ENCODE results near the gene KIR3DL3. TPM values are rescaled to one million over a fixed set of nuclear protein-coding genes. Genes with fewer than 3 reads are reported as not detected.
"Not testable (repeated sequence)": the region's sequence is repeated elsewhere in the genome, so short reads cannot be mapped to it uniquely, and the experiment has no call there.

KIR3DL3 gene
- not detected in 2 replicates for total RNA-seq (2014; rRNA removed; shearing (Covaris generic))

GRCh38 chr19:54724142-54724541, at the start of gene KIR3DL3:
KIR3DL3 (plus strand) TSS chr19:54724442; CDS start chr19:54724497, 55 bp downstream.
- Histone ChIP-seq H3K9me3 (replicated peaks) (no peaks in the 10 kb centered on the region), H3K27ac (no peak within 1 kb of the TSS), H3K27me3 (no peaks in the 10 kb centered on the region), H3K4me1 (no peaks in the 10 kb centered on the region), H3K4me3 (no peak within 1 kb of the TSS), H3K36me3 (no peaks in the 10 kb centered on the region)
- no peak for DNase-seq

- H3K4me1 ChIP-seq; H3K36me3 ChIP-seq; H3K27ac ChIP-seq; H3K27me3 ChIP-seq; H3K4me3 ChIP-seq; H3K9me3 ChIP-seq (replicated peaks): not testable (repeated sequence)
- DNase-seq: peak; percentile 21 to 74
These were observed 47.9 kb upstream of the KIR3DL3 start for GRCh38 chr19:54676210-54676834.

- H3K27ac ChIP-seq: no peak overlapping the region
- H3K4me3 ChIP-seq: no peak overlapping the region
- no peaks in the 10 kb centered on the region for H3K36me3 ChIP-seq
- H3K9me3 ChIP-seq (replicated peaks): no peaks in the 10 kb centered on the region
- no peaks in the 10 kb centered on the region for H3K27me3 ChIP-seq
- H3K4me1 ChIP-seq: no peaks in the 10 kb centered on the region
- no peak for DNase-seq
These were observed 47.0 kb upstream of the KIR3DL3 start for GRCh38 chr19:54677217-54677616.

GRCh38 chr19:54681596-54681995, 42.6 kb upstream of the KIR3DL3 start:
- H3K9me3 ChIP-seq (replicated peaks); H3K27me3 ChIP-seq; H3K4me3 ChIP-seq; H3K4me1 ChIP-seq; DNase-seq; H3K27ac ChIP-seq; H3K36me3 ChIP-seq: not testable (repeated sequence)

GRCh38 chr19:54682306-54682856, 41.9 kb upstream of the KIR3DL3 start:
- no peaks in the 10 kb centered on the region for H3K4me1 ChIP-seq
- no peak for DNase-seq
- H3K27ac ChIP-seq: no peak overlapping the region
- H3K9me3 ChIP-seq (replicated peaks): no peaks in the 10 kb centered on the region; the same call in 1 of the 2 replicates
- no peaks in the 10 kb centered on the region for H3K36me3 ChIP-seq
- no peak overlapping the region for H3K4me3 ChIP-seq
- no peaks in the 10 kb centered on the region for H3K27me3 ChIP-seq

GRCh38 chr19:54684527-54684926, 39.7 kb upstream of the KIR3DL3 start:
- Histone ChIP-seq H3K36me3 (no peaks in the 10 kb centered on the region), H3K27me3 (no peaks in the 10 kb centered on the region), H3K4me3 (no peak overlapping the region), H3K27ac (no peak overlapping the region), H3K4me1 (no peaks in the 10 kb centered on the region), H3K9me3 (replicated peaks) (no peaks in the 10 kb centered on the region; the same call in 1 of the 2 replicates)
- DNase-seq: peak; percentile 68 to 83

GRCh38 chr19:54691582-54692297, 32.5 kb upstream of the KIR3DL3 start:
- Histone ChIP-seq H3K27me3 (no peaks in the 10 kb centered on the region), H3K4me1 (no peaks in the 10 kb centered on the region)

GRCh38 chr19:54692298-54692615, 32.0 kb upstream of the KIR3DL3 start:
- H3K27ac ChIP-seq: no peak overlapping the region
- no peaks in the 10 kb centered on the region for H3K27me3 ChIP-seq
- no peaks in the 10 kb centered on the region for H3K4me1 ChIP-seq
- no peak overlapping the region for H3K4me3 ChIP-seq
- DNase-seq: no peak
- no peaks in the 10 kb centered on the region for H3K9me3 ChIP-seq (replicated peaks)
- no peaks in the 10 kb centered on the region for H3K36me3 ChIP-seq

More at GRCh38 chr19:54691582-54692297, 32.5 kb upstream of the KIR3DL3 start:
- Histone ChIP-seq H3K9me3 (replicated peaks) (no peaks in the 10 kb centered on the region), H3K27ac (no peak overlapping the region), H3K4me3 (no peak overlapping the region), H3K36me3 (no peaks in the 10 kb centered on the region)
- DNase-seq: no peak

GRCh38 chr19:54694648-54695047, 29.6 kb upstream of the KIR3DL3 start:
- DNase-seq: no peak
- no peak overlapping the region for H3K4me3 ChIP-seq
- no peaks in the 10 kb centered on the region for H3K4me1 ChIP-seq
- H3K27me3 ChIP-seq: no peaks in the 10 kb centered on the region
- H3K9me3 ChIP-seq (replicated peaks): no peaks in the 10 kb centered on the region
- H3K27ac ChIP-seq: no peak overlapping the region
- no peaks in the 10 kb centered on the region for H3K36me3 ChIP-seq

GRCh38 chr19:54696117-54696548, 28.1 kb upstream of the KIR3DL3 start:
- no peaks in the 10 kb centered on the region for H3K9me3 ChIP-seq (replicated peaks)
- H3K4me1 ChIP-seq: no peaks in the 10 kb centered on the region
- H3K4me3 ChIP-seq: no peak overlapping the region
- DNase-seq: no peak
- no peaks in the 10 kb centered on the region for H3K36me3 ChIP-seq
- no peaks in the 10 kb centered on the region; the same call in 1 of the 2 replicates for H3K27me3 ChIP-seq
- H3K27ac ChIP-seq: no peak overlapping the region

- H3K27ac ChIP-seq: no peak overlapping the region
- DNase-seq: no peak
- no peaks in the 10 kb centered on the region for H3K36me3 ChIP-seq
- no peak overlapping the region for H3K4me3 ChIP-seq
- H3K27me3 ChIP-seq: no peaks in the 10 kb centered on the region; the same call in 1 of the 2 replicates
- H3K4me1 ChIP-seq: no peaks in the 10 kb centered on the region
- no peaks in the 10 kb centered on the region for H3K9me3 ChIP-seq (replicated peaks)
These were observed 27.5 kb upstream of the KIR3DL3 start for GRCh38 chr19:54696766-54697165.

- H3K4me1 ChIP-seq; H3K36me3 ChIP-seq; DNase-seq; H3K27me3 ChIP-seq; H3K9me3 ChIP-seq (replicated peaks); H3K4me3 ChIP-seq; H3K27ac ChIP-seq: not testable (repeated sequence)
These were observed 26.5 kb upstream of the KIR3DL3 start for GRCh38 chr19:54697716-54698115.

- H3K4me3 ChIP-seq: no peak overlapping the region
- no peak overlapping the region for H3K27ac ChIP-seq
- peaks cover 4% of the 10 kb centered on the region; the same call in 1 of the 2 replicates for H3K27me3 ChIP-seq
- DNase-seq: no peak
- H3K36me3 ChIP-seq: no peaks in the 10 kb centered on the region
- no peaks in the 10 kb centered on the region for H3K4me1 ChIP-seq
- no peaks in the 10 kb centered on the region for H3K9me3 ChIP-seq (replicated peaks)
These were observed 19.3 kb upstream of the KIR3DL3 start for GRCh38 chr19:54704928-54705327.

GRCh38 chr19:54707962-54708361, 16.3 kb upstream of the KIR3DL3 start:
- no peak overlapping the region for H3K4me3 ChIP-seq
- no peak overlapping the region for H3K27ac ChIP-seq
- peak in 1 of 2 experiments; percentile 6 for DNase-seq
- no peaks in the 10 kb centered on the region for H3K4me1 ChIP-seq
- no peaks in the 10 kb centered on the region for H3K36me3 ChIP-seq
- H3K9me3 ChIP-seq (replicated peaks): no peaks in the 10 kb centered on the region
- 0 out of 2 replicates have a peak, but pooled peaks cover 4% of the 10 kb centered on the region for H3K27me3 ChIP-seq

GRCh38 chr19:54708781-54709180, 15.5 kb upstream of the KIR3DL3 start:
- Histone ChIP-seq H3K4me3 (no peak overlapping the region), H3K27ac (no peak overlapping the region), H3K27me3 (no peaks in the 10 kb centered on the region), H3K36me3 (no peaks in the 10 kb centered on the region), H3K4me1 (no peaks in the 10 kb centered on the region), H3K9me3 (replicated peaks) (no peaks in the 10 kb centered on the region)
- DNase-seq: no peak

Data from SJCRH30 (cell line).